WI38 (cell line): Measurements from ENCODE around the gene HSD17B11.
A peak's percentile ranks its signal among the peaks of the same experiment; 100 is the strongest.
"Not testable (repeated sequence)": the region's sequence is repeated elsewhere in the genome, so short reads cannot be mapped to it uniquely, and the experiment has no call there.

Experiments used
- H3K4me3 ChIP-seq: 2 replicates; pipeline ENCODE4 v1.5.1; 2011; ENCODE audit warnings: low read depth, mild to moderate bottlenecking, control low read depth, low read length
- TF ChIP-seq, protein P1 (sequence below): IDR thresholded peaks from 2 replicates; pipeline ENCODE4 v1.5.1; 2012; ENCODE audit warnings: low read depth, mild to moderate bottlenecking, control low read depth, low read length

Gene HSD17B11

DNA sequence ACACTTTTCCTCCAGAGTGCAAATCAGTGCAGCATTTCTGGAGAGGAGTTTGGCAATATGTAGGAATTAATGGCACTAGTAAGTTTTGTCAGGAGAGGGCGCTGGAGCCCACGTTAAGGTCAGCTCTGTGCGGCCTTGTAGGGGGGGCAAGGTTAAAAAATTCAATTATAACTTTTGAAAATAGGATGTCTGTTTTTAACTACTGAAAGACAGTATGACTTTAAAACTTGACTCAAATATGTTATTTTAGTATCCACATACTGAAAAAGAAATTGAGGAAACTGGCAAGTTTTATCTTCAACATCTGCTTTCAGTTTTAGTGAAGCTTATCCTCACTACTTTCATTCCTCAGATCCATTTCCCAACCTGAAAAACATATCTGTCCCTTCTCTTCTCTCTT lies 37.4 kb downstream of the HSD17B11 start:
- TF ChIP-seq, protein P1, sequence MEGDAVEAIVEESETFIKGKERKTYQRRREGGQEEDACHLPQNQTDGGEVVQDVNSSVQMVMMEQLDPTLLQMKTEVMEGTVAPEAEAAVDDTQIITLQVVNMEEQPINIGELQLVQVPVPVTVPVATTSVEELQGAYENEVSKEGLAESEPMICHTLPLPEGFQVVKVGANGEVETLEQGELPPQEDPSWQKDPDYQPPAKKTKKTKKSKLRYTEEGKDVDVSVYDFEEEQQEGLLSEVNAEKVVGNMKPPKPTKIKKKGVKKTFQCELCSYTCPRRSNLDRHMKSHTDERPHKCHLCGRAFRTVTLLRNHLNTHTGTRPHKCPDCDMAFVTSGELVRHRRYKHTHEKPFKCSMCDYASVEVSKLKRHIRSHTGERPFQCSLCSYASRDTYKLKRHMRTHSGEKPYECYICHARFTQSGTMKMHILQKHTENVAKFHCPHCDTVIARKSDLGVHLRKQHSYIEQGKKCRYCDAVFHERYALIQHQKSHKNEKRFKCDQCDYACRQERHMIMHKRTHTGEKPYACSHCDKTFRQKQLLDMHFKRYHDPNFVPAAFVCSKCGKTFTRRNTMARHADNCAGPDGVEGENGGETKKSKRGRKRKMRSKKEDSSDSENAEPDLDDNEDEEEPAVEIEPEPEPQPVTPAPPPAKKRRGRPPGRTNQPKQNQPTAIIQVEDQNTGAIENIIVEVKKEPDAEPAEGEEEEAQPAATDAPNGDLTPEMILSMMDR: peak; percentile 56
- H3K4me3 ChIP-seq: no peak overlapping the region

DNA sequence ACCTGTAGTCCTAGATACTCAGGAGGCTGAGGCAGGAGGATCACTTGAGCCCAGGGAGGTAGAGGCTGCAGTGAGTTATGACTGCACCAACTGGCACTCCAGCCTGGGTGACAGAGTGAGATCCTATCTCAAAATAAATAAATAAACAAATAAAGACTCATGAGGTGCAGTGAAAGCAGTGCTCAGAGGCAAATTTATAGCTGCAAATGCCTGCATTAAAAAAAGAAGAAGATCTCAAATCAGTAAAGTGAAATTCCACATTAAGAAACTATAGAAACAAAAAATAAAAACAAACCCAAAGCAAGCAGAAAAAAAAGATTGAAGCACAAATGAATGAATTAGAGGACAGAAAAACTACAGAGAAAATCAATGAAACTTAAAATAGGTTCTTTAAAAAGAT lies 45.8 kb downstream of the HSD17B11 start:
- TF ChIP-seq, protein P1: no peak
- H3K4me3 ChIP-seq: no peak overlapping the region

DNA sequence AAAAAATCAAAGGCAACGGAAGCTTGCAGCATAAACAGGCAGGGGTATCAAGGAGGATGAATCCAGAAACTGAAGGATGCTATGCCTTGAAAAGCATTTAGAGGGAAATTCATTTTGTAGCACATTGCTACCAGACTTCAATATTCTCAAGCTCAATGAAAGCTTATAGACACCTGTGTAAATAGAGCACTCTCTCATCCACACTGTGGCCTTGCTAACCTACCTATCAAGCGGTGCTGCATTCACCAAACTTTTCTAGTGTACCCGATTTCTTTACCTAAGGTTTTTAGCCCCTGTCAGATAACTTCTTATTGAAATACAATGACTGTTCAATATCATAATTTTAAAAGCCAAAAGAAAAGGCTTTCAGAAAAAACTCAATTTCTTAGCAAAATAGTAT lies 48.1 kb downstream of the HSD17B11 start:
- TF ChIP-seq, protein P1: no peak
- no peak overlapping the region for H3K4me3 ChIP-seq

DNA sequence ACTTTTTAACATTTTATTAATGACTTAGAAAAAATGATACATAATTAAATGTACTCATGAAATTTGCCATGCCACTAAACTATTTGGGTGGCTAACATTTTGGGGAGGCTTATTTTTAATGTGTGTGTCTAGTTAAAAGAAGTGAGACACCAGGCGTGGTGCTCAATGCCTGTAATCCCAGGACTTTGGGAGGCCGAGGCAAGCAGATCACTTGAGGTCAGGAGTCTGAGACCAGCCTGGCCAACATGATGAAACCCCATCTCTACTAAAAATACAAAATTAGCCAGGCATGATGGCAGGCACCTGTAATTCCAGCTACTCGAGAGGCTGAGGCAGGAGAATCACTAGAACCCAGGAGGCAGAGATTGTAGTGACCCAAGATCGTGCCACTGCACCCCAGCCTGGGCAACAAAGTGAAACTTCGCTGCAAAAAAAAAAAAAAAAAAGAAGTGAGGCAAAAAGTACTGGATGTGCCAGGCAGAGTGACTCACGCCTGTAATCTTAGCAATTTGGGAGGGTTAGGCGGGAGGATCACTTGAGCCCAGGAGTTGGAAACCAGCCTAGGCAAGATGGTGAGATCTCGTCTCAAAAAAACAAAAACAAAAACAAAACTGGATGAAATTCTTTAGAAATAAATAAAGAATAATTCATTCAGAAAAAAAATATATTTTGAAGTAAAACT lies 48.9 kb downstream of the HSD17B11 start:
- not testable (repeated sequence) for H3K4me3 ChIP-seq

DNA sequence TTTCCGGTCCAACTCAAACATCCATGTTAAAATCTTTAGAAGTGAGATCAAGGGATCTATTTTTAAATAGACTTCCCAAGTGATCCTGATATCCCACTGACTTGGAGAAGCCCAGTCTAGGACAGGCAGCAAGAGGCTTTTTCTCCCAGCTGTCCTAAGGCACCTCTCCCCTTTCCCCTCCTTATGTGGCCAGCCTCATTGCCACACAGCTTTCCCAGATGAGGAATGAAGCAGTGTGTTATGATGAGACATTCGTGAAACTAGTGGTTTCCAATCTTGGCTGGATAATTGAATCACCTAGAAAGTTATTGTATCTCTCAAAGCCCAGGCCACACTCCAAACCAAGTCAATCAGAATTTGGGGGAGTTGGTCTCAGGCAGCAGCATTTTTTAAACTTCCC lies 51.5 kb downstream of the HSD17B11 start:
- TF ChIP-seq, protein P1: no peak
- H3K4me3 ChIP-seq: no peak overlapping the region

DNA sequence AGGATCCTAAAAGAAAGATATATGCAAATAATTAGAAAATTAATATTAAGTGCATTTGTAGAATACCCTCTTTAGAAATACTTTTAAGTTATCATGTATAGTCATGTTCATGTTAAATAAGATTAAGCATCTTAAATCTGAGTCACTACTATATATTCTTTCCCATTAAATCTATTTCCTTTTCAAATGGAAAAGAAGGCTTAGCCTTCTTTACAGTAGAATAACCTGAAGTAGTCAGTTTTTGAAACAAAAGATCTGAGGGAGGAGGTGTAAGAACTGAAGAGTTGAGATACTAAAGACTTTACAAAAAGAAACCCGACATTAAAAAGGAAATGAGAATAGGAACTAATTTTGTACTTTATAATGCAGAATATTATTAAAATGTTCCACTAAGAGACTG lies 53.6 kb downstream of the HSD17B11 start:
- H3K4me3 ChIP-seq: no peak overlapping the region
- TF ChIP-seq, protein P1: no peak

DNA sequence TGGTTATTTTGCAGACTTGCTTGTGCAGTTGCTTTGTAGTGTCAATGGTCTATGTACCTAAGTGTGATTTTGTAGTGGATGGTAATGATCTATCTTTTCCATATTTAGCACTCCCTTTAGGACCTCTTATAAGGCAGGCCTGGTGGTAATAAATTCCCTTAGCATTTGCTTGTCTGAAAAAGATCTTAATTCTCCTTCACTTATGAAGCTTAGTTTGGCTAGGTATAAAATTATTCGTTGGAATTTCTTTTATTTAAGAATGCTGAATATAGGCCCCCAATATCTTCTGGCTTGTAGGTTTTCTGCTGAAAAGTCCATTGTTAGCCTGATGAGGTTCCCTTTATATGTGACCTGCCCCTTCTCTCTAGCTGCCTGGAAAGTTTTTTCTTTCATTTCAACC lies 57.7 kb downstream of the HSD17B11 start:
- no peak overlapping the region for H3K4me3 ChIP-seq
- TF ChIP-seq, protein P1: no peak

DNA sequence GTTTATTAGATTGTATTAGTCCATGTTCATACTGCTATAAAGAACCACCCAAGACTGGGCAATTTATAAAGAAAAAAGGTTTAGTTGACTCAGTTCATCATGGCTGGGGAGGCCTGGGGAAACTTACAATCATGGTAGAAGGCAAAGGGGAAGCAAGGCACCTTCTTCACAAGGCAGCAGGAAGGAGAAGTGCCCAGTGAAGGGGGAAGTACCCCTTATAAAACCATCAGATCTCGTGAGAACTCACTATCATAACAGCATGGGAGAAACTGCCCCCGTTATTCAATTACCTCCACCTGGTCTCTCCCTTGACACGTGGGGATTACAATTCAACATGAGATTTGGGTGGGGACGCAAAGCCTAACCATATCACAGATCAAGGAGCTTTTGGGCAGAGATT lies 60.2 kb downstream of the HSD17B11 start:
- TF ChIP-seq, protein P1: no peak
- no peak overlapping the region for H3K4me3 ChIP-seq
